ENCODE data around the gene TAF11. TPM values are rescaled to one million over a fixed set of nuclear protein-coding genes. Genes with fewer than 3 reads are reported as not detected.

Gene TAF11
- total and polyA plus RNA-seq, 8 donors, result 22.6 to 52.1 (median 49.9) TPM

GRCh38 chr6:34929241-34929978 is 41.6 kb upstream of the TAF11 start:
- no peaks in the 10 kb centered on the region for H3K9me3 ChIP-seq
- no peak for TF ChIP-seq CTCF (IDR thresholded peaks at IDR 0.05)
- no peaks in the 10 kb centered on the region for H3K36me3 ChIP-seq
- H3K4me3 ChIP-seq, result no peak overlapping the region
- DNase-seq (no peak), ATAC-seq (no peak)
- H3K27ac ChIP-seq, result no peak overlapping the region
- H3K4me1 ChIP-seq, result peaks cover 0 to 18% of the 10 kb centered on the region in 2 donors
- intact Hi-C loops (cut with DNase I), result no loop called here
- H3K27me3 ChIP-seq, result no peaks in the 10 kb centered on the region

GRCh38 chr6:34928695-34929094 is 40.9 kb upstream of the TAF11 start:
- H3K36me3 ChIP-seq, result no peaks in the 10 kb centered on the region
- no peak overlapping the region for H3K4me3 ChIP-seq
- DNase-seq (no peak), ATAC-seq (no peak)
- H3K27ac ChIP-seq, result no peak overlapping the region
- TF ChIP-seq CTCF (IDR thresholded peaks at IDR 0.05), result no peak
- no peaks in the 10 kb centered on the region for H3K27me3 ChIP-seq
- H3K4me1 ChIP-seq, result peaks cover 0 to 13% of the 10 kb centered on the region in 2 donors
- H3K9me3 ChIP-seq, result no peaks in the 10 kb centered on the region
- intact Hi-C loops (cut with DNase I), result no loop called here

- Histone ChIP-seq H3K27ac (no peak overlapping the region), H3K27me3 (no peaks in the 10 kb centered on the region), H3K4me1 (peaks cover 0 to 13% of the 10 kb centered on the region in 2 donors), H3K9me3 (no peaks in the 10 kb centered on the region), H3K36me3 (no peaks in the 10 kb centered on the region), H3K4me3 (no peak overlapping the region)
- intact Hi-C loops (cut with DNase I), result no loop called here
- ATAC-seq (no peak), DNase-seq (no peak)
- no peak for TF ChIP-seq CTCF (IDR thresholded peaks at IDR 0.05)
Observed at GRCh38 chr6:34928220-34928619, 40.4 kb upstream of the TAF11 start.

GRCh38 chr6:34926655-34927054 is 38.8 kb upstream of the TAF11 start:
- H3K9me3 ChIP-seq, result no peaks in the 10 kb centered on the region
- peaks cover 0 to 13% of the 10 kb centered on the region in 2 donors for H3K4me1 ChIP-seq
- ATAC-seq, result no peak
- DNase-seq, result no peak
- H3K36me3 ChIP-seq, result no peaks in the 10 kb centered on the region
- intact Hi-C loops (cut with DNase I), result no loop called here
- no peaks in the 10 kb centered on the region for H3K27me3 ChIP-seq
- no peak for TF ChIP-seq CTCF (IDR thresholded peaks at IDR 0.05)
- H3K4me3 ChIP-seq, result no peak overlapping the region
- H3K27ac ChIP-seq, result no peak overlapping the region

- Histone ChIP-seq H3K27ac (no peak overlapping the region), H3K36me3 (no peaks in the 10 kb centered on the region), H3K27me3 (no peaks in the 10 kb centered on the region), H3K4me1 (peaks cover 0 to 12% of the 10 kb centered on the region in 2 donors), H3K9me3 (no peaks in the 10 kb centered on the region), H3K4me3 (no peak overlapping the region)
- no peak for ATAC-seq
- no peak for DNase-seq
- TF ChIP-seq CTCF (IDR thresholded peaks at IDR 0.05), result no peak
- intact Hi-C loops (cut with DNase I), result no loop called here
Observed at GRCh38 chr6:34924831-34925625, 37.2 kb upstream of the TAF11 start.
